Keratinocyte (primary cell): ENCODE results near the gene KYNU. TPM values are rescaled to one million over a fixed set of nuclear protein-coding genes. Genes with fewer than 3 reads are reported as not detected.

Experiments
- DNase-seq: peaks from one replicate; pipeline ENCODE4 v3.0.0-alpha.2; 2011; ENCODE audit warnings: low read depth, missing footprints, low spot score
- FAIRE-seq: peaks from 2 replicates; lab custom pipeline; 2011; peaks lifted over from hg19 to GRCh38; lab: Jason Lieb, UNC
- H2AFZ ChIP-seq: 2 replicates; pipeline ENCODE4 v1.6.0; 2012; ENCODE audit warnings: low read length, control low read depth, inconsistent platforms; ENCODE audit not compliant: control insufficient read depth
- H3K27ac ChIP-seq: 2 replicates; pipeline ENCODE4 v1.5.1; 2011; ENCODE audit warnings: low read length; ENCODE audit not compliant: control insufficient read depth, insufficient read depth
- H3K27me3 ChIP-seq: 3 replicates; pipeline ENCODE4 v1.6.0; 2011; ENCODE audit warnings: low read length; ENCODE audit not compliant: control insufficient read depth, insufficient read depth; ENCODE audit errors: extremely low read depth
- H3K36me3 ChIP-seq, 2 experiments: 2 replicates in 1 of 2; 3 replicates in 1 of 2; pipeline ENCODE4 v1.5.1; 2011; ENCODE audit warnings: low read length in 2 of 2, mild to moderate bottlenecking in 1 of 2; ENCODE audit not compliant: control insufficient read depth in 2 of 2, insufficient read depth in 2 of 2; ENCODE audit errors: extremely low read depth in 1 of 2
- H3K4me1 ChIP-seq: 3 replicates; pipeline ENCODE4 v1.5.1; 2011; ENCODE audit warnings: low read length; ENCODE audit not compliant: control insufficient read depth, insufficient read depth; ENCODE audit errors: extremely low read depth
- H3K4me2 ChIP-seq: 3 replicates; pipeline ENCODE4 v1.6.0; 2011; ENCODE audit warnings: low read depth, low read length; ENCODE audit not compliant: control insufficient read depth, insufficient read depth; ENCODE audit errors: extremely low read depth
- H3K4me3 ChIP-seq, 3 experiments: fragments of 200-600 bp in 1 of 3; sonication (generic) in 1 of 3; 2 replicates in 2 of 3; 3 replicates in 1 of 3; pipeline ENCODE4 v1.5.1; 2011 to 2016; ENCODE audit warnings: low read length in 3 of 3, mild to moderate bottlenecking in 3 of 3, control low read depth in 2 of 3, inconsistent platforms in 1 of 3, low read depth in 1 of 3, mixed read lengths in 1 of 3, mixed run types in 1 of 3, moderate library complexity in 1 of 3; ENCODE audit not compliant: control insufficient read depth in 2 of 3, insufficient read depth in 2 of 3; ENCODE audit errors: extremely low read depth in 1 of 3
- H3K79me2 ChIP-seq: 2 replicates; pipeline ENCODE4 v1.6.0; 2012; ENCODE audit warnings: low read length; ENCODE audit not compliant: control insufficient read depth, insufficient read depth
- H3K9ac ChIP-seq: 3 replicates; pipeline ENCODE4 v1.6.0; 2011; ENCODE audit warnings: low read length; ENCODE audit not compliant: control insufficient read depth, insufficient read depth; ENCODE audit errors: extremely low read depth
- H3K9me1 ChIP-seq: 3 replicates; pipeline ENCODE4 v1.6.0; 2011; ENCODE audit warnings: low read length; ENCODE audit not compliant: control insufficient read depth, insufficient read depth; ENCODE audit errors: extremely low read depth
- H3K9me3 ChIP-seq: 2 replicates; pipeline ENCODE4 v1.5.1; 2012; ENCODE audit warnings: low read depth, low read length; ENCODE audit not compliant: control insufficient read depth
- H4K20me1 ChIP-seq: 3 replicates; pipeline ENCODE4 v1.6.0; 2011; ENCODE audit warnings: low read length; ENCODE audit not compliant: control insufficient read depth, insufficient read depth; ENCODE audit errors: extremely low read depth
- CTCF ChIP-seq, 3 experiments: IDR thresholded peaks in 1 of 3; conservative IDR thresholded peaks in 1 of 3; optimal IDR thresholded peaks in 1 of 3; 2 replicates in 2 of 3; 3 replicates in 1 of 3; pipeline versions ENCODE3 to v1.5.1; 2011; ENCODE audit warnings: low read length in 3 of 3, mild to moderate bottlenecking in 3 of 3, moderate library complexity in 2 of 3, control low read depth in 1 of 3, inconsistent platforms in 1 of 3; ENCODE audit not compliant: insufficient read depth in 2 of 3; ENCODE audit errors: extremely low read depth in 1 of 3
- EZH2 ChIP-seq: IDR thresholded peaks from one replicate; pipeline ENCODE4 v1.6.1; 2012; ENCODE audit warnings: inconsistent platforms, mild to moderate bottlenecking, low read length, moderate library complexity
- dilution Hi-C: fragments of 300-500 bp; cut with MboI; formaldehyde crosslinking; loops from one replicate; pipeline ENCODE4 v1.7.0; 2020; ENCODE audit warnings: low sequenced_read_pairs; ENCODE audit not compliant: extremely low pct_ligation_motif_present
- polyA plus RNA-seq, 5 experiments: library from polyadenylated mRNA; depleted of rRNA in 3 of 5; stranded (reverse) in 3 of 5; stranded (forward) in 1 of 5; unstranded in 1 of 5; fragments of >200 nt; gene quantifications; 1 replicate in 1 of 5; 2 replicates in 3 of 5; 3 replicates in 1 of 5; pipeline versions ENCODE4 v1.2.1 to v1.2.3, GENCODE V29; 2011 to 2012; ENCODE audit warnings: missing spikeins in 2 of 5, low read depth in 1 of 5, low replicate concordance in 1 of 5

The KYNU gene
- polyA plus RNA-seq, 1 donor (not counting 4 experiments of a cell fraction or from before 2014, with no cell fraction given), result 3.9 TPM

GRCh38 chr2:142973822-142974207 is 96.4 kb downstream of the KYNU start:
- Histone ChIP-seq H4K20me1 (no peaks in the 10 kb centered on the region), H3K4me1 (peaks cover 48% of the 10 kb centered on the region), H3K9me1 (no peaks in the 10 kb centered on the region), H3K4me3 (peak overlapping the region; percentile 4 to 54 (median 37)), H3K79me2 (no peaks in the 10 kb centered on the region), H3K27ac (peak overlapping the region; percentile 99), H3K36me3 (no peaks in the 10 kb centered on the region), H2AFZ (peak overlapping the region; percentile 4), H3K9me3 (no peaks in the 10 kb centered on the region), H3K9ac (peak overlapping the region; percentile 80), H3K27me3 (no peaks in the 10 kb centered on the region), H3K4me2 (peak overlapping the region; percentile 86)
- dilution Hi-C loops, result no loop called here
- TF ChIP-seq CTCF (optimal IDR thresholded peaks at IDR 0.05 in 1 of 3, IDR thresholded peaks at IDR 0.05 in 1 of 3, conservative IDR thresholded peaks at IDR 0.05 in 1 of 3; ENCODE audit: extremely low read depth in 1 of 3, insufficient read depth in 2 of 3, low read length in 3 of 3) (no peak), EZH2 (no peak)
- FAIRE-seq, result peak; percentile 89
- DNase-seq, result no peak

GRCh38 chr2:142974288-142975024 is 97.0 kb downstream of the KYNU start:
- TF ChIP-seq CTCF (optimal IDR thresholded peaks at IDR 0.05 in 1 of 3, IDR thresholded peaks at IDR 0.05 in 1 of 3, conservative IDR thresholded peaks at IDR 0.05 in 1 of 3; ENCODE audit: extremely low read depth in 1 of 3, insufficient read depth in 2 of 3, low read length in 3 of 3), result no peak
- TF ChIP-seq EZH2, result no peak
- peak; percentile 87 for FAIRE-seq
- Histone ChIP-seq H3K9me3 (no peaks in the 10 kb centered on the region), H3K9ac (peak overlapping the region; percentile 80), H3K79me2 (no peaks in the 10 kb centered on the region), H3K4me3 (peak overlapping the region; percentile 4 to 54 (median 52)), H3K4me2 (peak overlapping the region; percentile 86), H4K20me1 (no peaks in the 10 kb centered on the region), H3K27me3 (no peaks in the 10 kb centered on the region), H3K9me1 (no peaks in the 10 kb centered on the region), H3K27ac (peak overlapping the region; percentile 99), H3K36me3 (no peaks in the 10 kb centered on the region), H3K4me1 (peaks cover 48% of the 10 kb centered on the region), H2AFZ (peak overlapping the region; percentile 58)
- DNase-seq, result no peak
- dilution Hi-C loops, result no loop called here
